Loucy (cell line): ENCODE data around the gene WDR46.

ENCODE experiments used
- H2AFZ ChIP-seq: fragments of 200-600 bp; sonication (generic); 2 replicates; pipeline ENCODE4 v1.6.0; 2016; ENCODE audit warnings: antibody characterized with exemption, mild to moderate bottlenecking, low read length, moderate library complexity
- H3F3A ChIP-seq: fragments of 200-600 bp; 2 replicates; pipeline ENCODE4 v1.6.0; 2016; ENCODE audit warnings: antibody characterized with exemption, low read depth, mild to moderate bottlenecking
- H3K27me3 ChIP-seq: fragments of 200-600 bp; sonication (generic); 2 replicates; pipeline ENCODE4 v1.6.1; 2014; ENCODE audit warnings: low read length, mild to moderate bottlenecking; ENCODE audit not compliant: insufficient read depth, poor library complexity, severe bottlenecking
- H3K36me3 ChIP-seq: fragments of 200-600 bp; sonication (generic); 2 replicates; pipeline ENCODE4 v1.6.1; 2016; ENCODE audit warnings: low read length; ENCODE audit not compliant: insufficient read depth
- H3K4me1 ChIP-seq: fragments of 200-600 bp; sonication (generic); 2 replicates; pipeline ENCODE4 v1.5.1; 2014; ENCODE audit warnings: low read length, mild to moderate bottlenecking; ENCODE audit not compliant: insufficient read depth, poor library complexity, severe bottlenecking
- H3K4me2 ChIP-seq: fragments of 200-600 bp; sonication (generic); 2 replicates; pipeline ENCODE4 v1.6.0; 2014; ENCODE audit warnings: antibody characterized with exemption, low read length, low read depth, mild to moderate bottlenecking; ENCODE audit not compliant: poor library complexity, severe bottlenecking
- H3K4me3 ChIP-seq: fragments of 200-600 bp; sonication (generic); 2 replicates; pipeline ENCODE4 v1.5.1; 2014; ENCODE audit warnings: low read length, mild to moderate bottlenecking, mixed read lengths; ENCODE audit not compliant: poor library complexity, severe bottlenecking
- H3K79me2 ChIP-seq: fragments of 200-600 bp; sonication (generic); 2 replicates; pipeline ENCODE4 v1.6.1; 2014; ENCODE audit warnings: low read length; ENCODE audit not compliant: insufficient read depth
- H3K9ac ChIP-seq: fragments of 200-600 bp; sonication (generic); 2 replicates; pipeline ENCODE4 v1.6.0; 2014; ENCODE audit warnings: mild to moderate bottlenecking, low read depth, low read length, moderate library complexity; ENCODE audit not compliant: poor library complexity, severe bottlenecking
- H3K9me2 ChIP-seq: fragments of 200-600 bp; sonication (generic); replicated peaks from 2 replicates; pipeline ENCODE4 v1.6.1; 2016; ENCODE audit warnings: low read depth, low read length, mixed read lengths
- H3K9me3 ChIP-seq: fragments of 200-600 bp; sonication (generic); 2 replicates; pipeline ENCODE4 v1.6.1; 2014; ENCODE audit warnings: mild to moderate bottlenecking, antibody characterized with exemption, low read length, low read depth; ENCODE audit not compliant: insufficient read depth
- H4K20me1 ChIP-seq: fragments of 200-600 bp; sonication (generic); 2 replicates; pipeline ENCODE4 v1.6.0; 2014; ENCODE audit warnings: antibody characterized with exemption, low read length, mild to moderate bottlenecking; ENCODE audit not compliant: insufficient read depth, poor library complexity, severe bottlenecking
- CTCF ChIP-seq: fragments of 200-600 bp; sonication (generic); conservative IDR thresholded peaks from 2 replicates; pipeline ENCODE4 v1.5.1; 2014; ENCODE audit warnings: mild to moderate bottlenecking, antibody characterized with exemption, low read length
- EZH2phosphoT487 ChIP-seq: fragments of 200-600 bp; IDR thresholded peaks from 2 replicates; pipeline ENCODE4 v1.6.1; 2018; ENCODE audit warnings: antibody characterized with exemption, mild to moderate bottlenecking, moderate library complexity, borderline replicate concordance

WDR46 gene

GRCh38 chr6:33290459-33290858 is 1.4 kb upstream of the WDR46 start:
- H2AFZ ChIP-seq: no peak overlapping the region
- H3K79me2 ChIP-seq: peaks cover 42% of the 10 kb centered on the region
- peak overlapping the region; percentile 81 for H3K4me3 ChIP-seq
- H3K4me2 ChIP-seq: peak overlapping the region; percentile 100
- H3K4me1 ChIP-seq: peaks cover 17% of the 10 kb centered on the region
- no peaks in the 10 kb centered on the region for H3F3A ChIP-seq
- TF ChIP-seq EZH2phosphoT487 (no peak), CTCF (no peak)
- H3K36me3 ChIP-seq: peaks cover 17% of the 10 kb centered on the region; the same call in 1 of the 2 replicates
- no peaks in the 10 kb centered on the region for H3K9me2 ChIP-seq
- no peaks in the 10 kb centered on the region for H3K9me3 ChIP-seq
- H4K20me1 ChIP-seq: no peaks in the 10 kb centered on the region
- peak overlapping the region; percentile 80 for H3K9ac ChIP-seq
- H3K27me3 ChIP-seq: no peaks in the 10 kb centered on the region

GRCh38 chr6:33289784-33290315 is 811 bp upstream of the WDR46 start:
- Histone ChIP-seq H3K27me3 (no peaks in the 10 kb centered on the region), H3K36me3 (peaks cover 17% of the 10 kb centered on the region; the same call in 1 of the 2 replicates), H4K20me1 (no peaks in the 10 kb centered on the region), H3K4me1 (peaks cover 17% of the 10 kb centered on the region), H3K4me3 (peak overlapping the region; percentile 81), H2AFZ (peak overlapping the region; percentile 94; the same call in 1 of the 2 replicates), H3K79me2 (peaks cover 42% of the 10 kb centered on the region), H3F3A (no peaks in the 10 kb centered on the region), H3K9me3 (no peaks in the 10 kb centered on the region), H3K9me2 (no peaks in the 10 kb centered on the region), H3K9ac (peak overlapping the region; percentile 80), H3K4me2 (peak overlapping the region; percentile 100)
- no peak for TF ChIP-seq EZH2phosphoT487
- TF ChIP-seq CTCF: no peak

- Histone ChIP-seq H3K4me1 (peaks cover 17% of the 10 kb centered on the region), H3K9me3 (no peaks in the 10 kb centered on the region), H4K20me1 (no peaks in the 10 kb centered on the region), H3K4me3 (peak overlapping the region; percentile 81), H3K27me3 (no peaks in the 10 kb centered on the region), H3K79me2 (peaks cover 42% of the 10 kb centered on the region), H3K36me3 (peaks cover 17% of the 10 kb centered on the region; the same call in 1 of the 2 replicates), H3F3A (no peaks in the 10 kb centered on the region), H3K9me2 (no peaks in the 10 kb centered on the region), H3K4me2 (peak overlapping the region; percentile 100), H2AFZ (peak overlapping the region; percentile 94), H3K9ac (peak overlapping the region; percentile 80)
- TF ChIP-seq CTCF (no peak), EZH2phosphoT487 (no peak)
Measured at GRCh38 chr6:33288141-33288920, 708 bp downstream of the WDR46 start.
